NCI-H1417 (cell line): ENCODE results near the gene SIRT7.
"Not testable (repeated sequence)": the region's sequence is repeated elsewhere in the genome, so short reads cannot be mapped to it uniquely, and the experiment has no call there.

Experiments
- DNase-seq, 3 experiments: peaks; one replicate each; lab custom pipeline; 2025; lab: John Stamatoyannopoulos, UW

Gene SIRT7

DNA sequence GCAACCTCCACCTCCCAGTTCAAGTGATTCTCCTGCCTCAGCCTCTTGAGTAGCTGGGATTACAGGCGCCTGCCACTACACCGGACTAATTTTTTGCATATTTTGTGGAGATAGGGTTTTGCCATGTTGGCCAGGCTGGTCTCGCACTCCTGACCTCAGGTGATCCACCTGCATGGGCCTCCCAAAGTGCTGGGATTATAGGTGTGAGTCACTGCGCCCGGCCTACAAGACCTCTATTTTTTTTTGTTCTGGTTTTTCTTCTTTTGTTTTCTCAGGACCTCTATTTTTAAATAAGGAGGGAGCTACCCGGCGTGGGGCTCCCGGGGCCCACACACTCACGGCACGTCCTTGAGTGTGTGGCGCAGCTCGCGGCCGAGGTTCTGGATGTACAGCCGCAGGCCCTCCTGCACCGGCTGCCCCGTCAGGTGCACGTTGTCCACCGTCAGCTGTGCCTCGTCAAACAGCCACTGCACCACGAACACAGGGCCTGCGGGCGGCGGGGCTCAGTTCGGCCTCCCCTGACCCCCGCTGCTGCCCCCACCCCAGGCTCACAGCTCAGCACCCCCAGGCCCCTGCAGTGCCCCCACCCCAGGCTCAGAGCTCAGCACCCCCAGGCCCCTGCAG is 37.2 kb upstream of the SIRT7 start:
- no peak for DNase-seq

DNA sequence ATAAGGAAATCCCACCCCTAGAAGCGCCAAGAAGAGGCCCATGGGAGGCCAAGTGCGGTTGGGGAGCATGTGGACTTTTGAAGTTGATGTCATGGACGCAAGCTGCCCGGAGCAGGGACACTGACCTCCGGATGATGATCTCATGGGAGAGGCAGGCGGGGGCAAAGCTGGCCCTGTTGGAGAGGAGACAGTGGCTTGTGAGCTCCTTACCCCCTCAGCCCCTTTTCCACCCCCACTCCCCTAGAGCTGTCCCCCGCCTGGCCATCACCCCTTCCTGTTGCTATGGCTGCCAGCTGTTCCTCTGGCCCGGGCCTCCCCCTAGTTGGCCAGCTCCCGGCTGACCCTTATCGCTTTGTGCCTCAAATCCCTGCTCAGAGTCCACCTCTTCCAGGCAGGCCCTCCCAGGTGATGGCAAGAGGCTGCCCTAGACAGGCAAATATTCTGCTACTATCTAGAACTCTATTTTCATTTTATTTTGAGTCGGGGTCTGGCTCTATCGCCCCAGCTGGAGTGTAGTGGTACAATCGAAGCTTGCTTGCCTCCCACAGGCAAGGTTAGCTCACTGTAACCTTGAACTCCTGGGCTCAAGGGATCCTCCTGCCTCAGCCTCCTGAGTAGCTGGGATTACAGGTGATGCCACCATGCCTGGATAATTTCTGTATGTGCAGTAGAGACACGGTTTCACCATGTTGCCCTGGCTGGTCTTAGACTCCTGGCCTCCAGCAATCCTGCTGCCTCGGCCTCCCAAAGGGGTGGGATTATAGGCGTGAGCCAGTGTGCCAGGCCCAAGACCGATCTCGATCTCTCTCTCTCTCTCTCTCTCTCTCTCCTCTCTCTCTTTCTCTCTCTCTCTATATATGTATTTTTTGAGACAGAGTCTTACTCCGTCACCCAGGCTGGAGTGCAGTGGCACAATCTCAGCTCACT is 36.4 kb upstream of the SIRT7 start:
- DNase-seq = no peak

DNA sequence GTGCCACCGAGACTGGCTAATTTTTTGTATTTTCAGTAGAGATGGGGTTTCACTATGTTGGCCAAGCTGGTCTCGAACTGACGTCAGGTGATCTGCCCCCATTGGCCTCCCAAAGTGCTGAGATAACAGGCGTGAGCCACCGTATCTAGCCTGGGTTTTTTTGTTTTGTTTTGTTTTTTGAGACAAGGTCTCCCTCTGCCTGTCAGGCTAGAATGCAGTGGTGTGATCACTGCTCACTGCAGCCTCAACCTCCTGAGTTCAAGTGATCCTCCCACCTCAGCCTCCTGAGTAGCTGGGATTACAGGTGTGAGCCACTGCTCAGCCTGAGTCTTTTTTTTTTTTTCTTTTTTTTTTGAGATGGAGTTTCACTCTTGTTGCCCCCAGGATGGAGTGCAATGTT is 35.5 kb upstream of the SIRT7 start:
- DNase-seq = not testable (repeated sequence)

- DNase-seq = no peak
Observed at GRCh38 chr17:81952792-81953228, 34.8 kb upstream of the SIRT7 start.

DNA sequence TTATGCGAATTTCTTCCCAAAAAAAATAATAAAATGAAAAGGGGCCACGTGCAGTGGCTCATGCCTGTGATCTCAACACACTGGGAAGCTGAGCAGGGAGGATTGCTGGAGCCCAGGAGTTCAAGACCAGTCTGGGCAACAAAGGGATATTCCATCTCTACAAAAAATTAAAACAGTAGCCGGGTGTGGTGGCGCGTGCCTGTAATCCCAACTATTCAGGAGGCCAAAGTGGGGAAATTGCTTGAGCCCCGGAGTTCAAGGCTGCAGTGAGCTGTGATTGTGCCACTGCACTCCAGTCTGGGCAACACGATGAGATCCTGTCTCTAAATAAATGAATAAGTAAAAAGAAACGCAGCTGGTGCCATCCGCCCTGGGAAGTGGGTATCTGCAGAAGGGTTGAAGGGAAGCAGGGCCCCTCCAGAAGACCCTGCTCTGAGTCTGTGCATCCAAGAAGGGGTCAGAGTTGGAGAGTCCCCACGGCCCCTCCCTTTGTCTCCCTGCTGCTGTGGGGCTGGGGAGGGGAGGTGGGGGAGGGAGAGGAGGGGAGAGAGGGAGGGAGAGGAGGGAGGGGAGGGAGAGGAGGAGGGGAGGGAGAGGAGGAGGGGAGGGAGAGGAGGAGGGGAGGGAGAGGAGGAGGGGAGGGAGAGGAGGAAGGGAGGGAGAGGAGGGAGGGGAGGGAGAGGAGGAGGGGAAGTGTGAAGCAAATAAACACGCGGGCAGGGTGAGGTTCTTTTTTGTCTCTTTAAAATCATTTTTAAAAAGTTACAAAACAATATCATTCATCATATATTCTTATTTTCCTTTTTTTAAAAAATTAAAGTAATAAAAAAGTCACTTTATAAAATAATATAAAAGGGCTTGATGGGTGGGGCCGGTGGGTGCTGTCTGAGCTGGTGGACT is 34.1 kb upstream of the SIRT7 start:
- DNase-seq = no peak

- no peak for DNase-seq
Observed at GRCh38 chr17:81950501-81950900, 32.5 kb upstream of the SIRT7 start.

DNA sequence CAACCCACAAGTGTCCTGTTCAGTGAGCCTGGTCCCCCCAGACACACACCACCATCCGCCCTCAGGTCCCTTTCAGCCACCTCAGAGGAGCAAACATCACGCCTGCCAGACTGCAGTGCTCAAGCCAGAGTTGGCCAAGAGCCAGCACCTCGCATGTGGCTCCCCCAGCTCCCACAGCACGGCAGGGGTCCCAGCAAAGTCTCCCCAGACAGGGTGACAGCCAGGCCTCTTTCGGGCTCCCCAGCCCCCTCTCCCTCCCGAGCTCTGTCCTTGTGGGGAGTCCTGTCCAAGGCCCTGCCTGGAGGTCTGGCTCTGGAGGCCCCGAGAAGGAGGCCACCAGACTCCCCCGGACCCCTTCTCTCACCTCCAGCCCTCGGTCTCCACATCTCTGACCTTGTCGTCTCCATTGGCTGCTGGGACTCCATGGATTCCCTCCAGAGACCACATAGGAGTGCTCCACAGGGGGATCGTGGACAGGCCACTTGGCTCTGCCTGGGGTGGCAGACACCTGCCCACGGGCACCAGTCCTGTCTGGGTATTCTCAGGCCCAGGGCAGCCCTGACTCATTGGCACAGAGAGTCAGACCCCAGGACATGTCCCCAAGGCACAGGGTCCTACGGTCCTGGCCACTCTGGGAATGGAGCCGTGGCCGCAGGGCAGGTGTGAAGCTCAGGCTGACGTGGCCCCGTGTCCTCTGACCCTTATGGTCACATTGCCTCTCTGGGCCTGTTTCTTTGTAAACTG is 30.8 kb upstream of the SIRT7 start:
- DNase-seq = no peak

DNA sequence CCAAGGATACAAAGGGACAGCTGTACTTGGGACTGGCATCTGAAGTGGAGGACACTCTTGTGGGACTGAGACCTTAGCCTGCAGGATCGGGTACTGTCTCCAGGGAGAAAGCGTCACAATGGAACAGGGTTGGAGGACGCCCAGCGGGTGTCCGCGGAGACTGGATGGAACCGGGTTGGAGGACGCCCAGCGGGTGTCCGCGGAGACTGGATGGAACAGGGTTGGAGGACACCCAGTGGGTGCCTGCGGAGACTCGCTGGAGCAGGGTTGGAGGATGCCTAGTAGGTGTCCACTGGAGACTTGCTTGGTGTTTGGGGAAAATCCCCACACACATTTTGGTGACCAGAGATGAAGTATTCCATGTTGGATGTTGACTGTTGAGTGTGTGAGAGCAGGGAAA is 29.2 kb upstream of the SIRT7 start, which contains the start of gene MYADML2:
Gene MYADML2 (minus strand): TSS at position 45 of the 400 bp plus-strand sequence. CDS start 5,492 bp downstream, outside the sequence.
- no peak for DNase-seq

- DNase-seq = no peak
Observed at GRCh38 chr17:81944858-81945257, 26.9 kb upstream of the SIRT7 start.

DNA sequence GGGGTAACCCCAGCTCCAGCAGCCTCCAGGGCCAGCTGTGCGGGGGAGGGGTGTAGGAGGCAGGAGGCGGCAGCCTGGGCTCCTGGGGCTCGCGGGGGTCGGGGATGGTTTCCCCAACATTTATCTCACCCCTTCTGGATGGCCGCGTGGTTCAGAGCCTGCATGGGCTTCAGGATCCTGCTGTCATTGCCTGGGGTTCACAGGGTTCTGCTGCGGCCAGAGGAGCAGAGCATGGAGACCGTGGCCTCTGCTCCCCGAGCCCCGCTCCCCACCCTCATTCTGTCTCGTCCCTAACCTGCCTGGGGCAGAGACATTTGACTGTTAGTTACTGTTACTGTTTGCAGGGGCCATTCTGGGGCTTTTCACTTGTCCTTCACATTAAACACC is 24.2 kb upstream of the SIRT7 start:
- no peak for DNase-seq

GRCh38 chr17:81941484-81942166 is 23.6 kb upstream of the SIRT7 start:
- DNase-seq = peak in 2 of 3 experiments; percentile 79 to 80

GRCh38 chr17:81940538-81941483 is 22.8 kb upstream of the SIRT7 start:
- no peak for DNase-seq

GRCh38 chr17:81939881-81940385 is 22.0 kb upstream of the SIRT7 start:
- DNase-seq = no peak

- no peak for DNase-seq
Observed at GRCh38 chr17:81939218-81939617, 21.2 kb upstream of the SIRT7 start.

- no peak for DNase-seq
Observed at GRCh38 chr17:81935709-81936084, 17.7 kb upstream of the SIRT7 start.

DNA sequence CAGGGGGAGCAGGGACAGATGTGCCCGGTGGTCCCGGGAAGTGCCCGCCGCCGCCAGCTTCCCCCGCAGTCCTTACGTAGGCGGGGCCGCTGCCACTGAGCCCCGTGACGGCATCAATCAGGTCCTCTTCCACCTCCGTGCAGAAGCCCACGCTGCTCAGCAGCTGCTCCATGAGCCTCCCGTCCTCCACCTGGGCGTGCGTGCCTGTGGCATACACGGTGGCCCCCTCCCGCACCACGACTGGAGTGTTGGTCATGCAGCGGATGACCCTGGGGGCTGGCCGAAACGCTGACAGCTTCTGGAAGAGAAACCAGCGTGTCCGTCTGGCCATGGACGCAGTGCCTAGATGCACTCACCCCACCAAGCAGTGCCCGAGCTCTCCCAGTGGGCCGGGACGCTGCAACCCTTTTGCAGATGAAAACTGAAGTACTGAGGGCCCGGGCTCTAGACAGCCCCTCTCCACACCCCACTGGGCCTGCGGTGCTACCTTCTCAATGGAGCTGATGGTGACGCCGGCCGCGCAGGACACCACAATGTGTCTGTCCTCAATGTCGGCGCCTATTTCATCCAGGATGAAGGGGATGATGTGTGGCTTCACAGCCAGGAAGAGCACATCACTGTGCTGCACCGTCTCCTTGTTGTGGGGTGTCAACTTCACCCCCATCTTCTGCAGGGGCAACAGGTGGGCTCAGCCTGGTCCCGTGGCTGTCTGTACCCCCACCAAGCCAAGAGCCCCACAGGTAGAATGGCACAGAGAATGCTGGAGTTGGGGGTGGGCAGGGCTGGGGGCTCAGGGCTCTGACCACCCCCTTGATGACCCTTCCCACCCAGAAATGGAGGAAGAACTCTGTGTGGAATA is 17.1 kb upstream of the SIRT7 start:
- no peak for DNase-seq

DNA sequence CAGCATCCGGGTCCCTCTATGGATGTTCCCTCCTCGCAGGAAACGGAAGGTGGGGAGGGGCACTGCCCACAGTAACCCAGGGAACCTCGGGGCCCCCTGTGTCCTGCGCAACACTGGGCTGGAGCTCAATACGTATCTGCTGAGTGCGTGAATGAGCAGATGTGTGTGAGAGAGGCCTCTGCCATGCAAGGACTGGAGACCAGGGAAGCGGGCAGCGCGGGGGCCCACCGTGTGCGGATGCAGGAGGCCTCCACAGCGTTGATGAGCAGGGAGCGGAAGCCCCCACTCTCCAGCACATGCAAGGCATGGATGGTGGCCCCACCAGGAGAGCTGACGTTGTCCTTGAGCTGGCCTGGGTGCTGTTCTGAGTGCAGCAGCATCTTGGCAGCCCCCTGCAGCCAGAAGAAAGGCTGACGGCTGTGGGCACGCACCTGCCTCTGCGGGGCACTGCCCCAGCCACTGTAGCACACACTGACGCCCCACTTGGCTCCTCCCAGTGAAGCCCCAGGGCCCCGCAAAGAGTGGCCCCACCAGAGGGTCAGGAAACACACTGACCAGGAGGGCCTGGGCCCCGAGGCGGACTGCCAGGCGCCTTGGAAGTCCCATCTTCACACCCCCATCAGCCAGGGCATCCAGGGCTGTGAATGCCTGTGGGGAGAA is 16.3 kb upstream of the SIRT7 start:
- DNase-seq = no peak

- DNase-seq = no peak
Observed at GRCh38 chr17:81933178-81933699, 15.3 kb upstream of the SIRT7 start.
